Hepatocyte (in vitro differentiated cells): ENCODE measurements around the gene SLC25A6. TPM values are rescaled to one million over a fixed set of nuclear protein-coding genes. Genes with fewer than 3 reads are reported as not detected.
"Not testable (repeated sequence)": the region's sequence is repeated elsewhere in the genome, so short reads cannot be mapped to it uniquely, and the experiment has no call there.

Source experiments
- DNase-seq: peaks from one replicate; pipeline ENCODE4 v3.0.0-alpha.2; 2016; ENCODE audit warnings: low spot score
- H2AFZ ChIP-seq: fragments of 200-600 bp; sonication (generic); 2 replicates; pipeline ENCODE4 v1.6.0; 2016; ENCODE audit warnings: antibody characterized with exemption, mild to moderate bottlenecking
- H3K27ac ChIP-seq: fragments of 200-600 bp; sonication (generic); 2 replicates; pipeline ENCODE4 v1.5.1; 2016; ENCODE audit warnings: mild to moderate bottlenecking
- H3K27me3 ChIP-seq: fragments of 200-600 bp; sonication (generic); 2 replicates; pipeline ENCODE4 v1.6.1; 2016
- H3K36me3 ChIP-seq: fragments of 200-600 bp; sonication (generic); replicated peaks from 2 replicates; pipeline ENCODE4 v1.5.1; 2016; ENCODE audit warnings: low read depth; ENCODE audit not compliant: insufficient read depth
- H3K4me1 ChIP-seq: fragments of 200-600 bp; sonication (generic); 2 replicates; pipeline ENCODE4 v1.5.1; 2016; ENCODE audit warnings: mild to moderate bottlenecking, moderate library complexity; ENCODE audit not compliant: insufficient read depth
- H3K4me2 ChIP-seq: fragments of 200-600 bp; sonication (generic); 2 replicates; pipeline ENCODE4 v1.6.0; 2016
- H3K4me3 ChIP-seq: fragments of 200-600 bp; sonication (generic); 2 replicates; pipeline ENCODE4 v1.5.1; 2016; ENCODE audit warnings: mild to moderate bottlenecking
- H3K79me2 ChIP-seq: fragments of 200-600 bp; sonication (generic); 2 replicates; pipeline ENCODE4 v1.6.0; 2017; ENCODE audit warnings: mild to moderate bottlenecking
- H3K9me2 ChIP-seq: fragments of 200-600 bp; sonication (generic); replicated peaks from 2 replicates; pipeline ENCODE4 v1.6.0; 2017; ENCODE audit warnings: mild to moderate bottlenecking; ENCODE audit not compliant: insufficient read depth
- H3K9me3 ChIP-seq: fragments of 200-600 bp; sonication (generic); 2 replicates; pipeline ENCODE4 v1.5.1; 2016; ENCODE audit warnings: low read depth, mild to moderate bottlenecking
- H4K20me1 ChIP-seq: fragments of 200-600 bp; sonication (generic); 2 replicates; pipeline ENCODE4 v1.6.0; 2016; ENCODE audit warnings: mild to moderate bottlenecking; ENCODE audit not compliant: insufficient read depth, poor library complexity, severe bottlenecking
- EZH2 ChIP-seq: fragments of 200-600 bp; sonication (generic); IDR thresholded peaks from 2 replicates; pipeline ENCODE4 v1.6.1; 2016; ENCODE audit warnings: antibody characterized with exemption, mild to moderate bottlenecking, borderline replicate concordance
- EZH2phosphoT487 ChIP-seq: fragments of 200-600 bp; sonication (generic); IDR thresholded peaks from one replicate; pipeline ENCODE4 v1.6.1; 2018; ENCODE audit warnings: antibody characterized with exemption, mild to moderate bottlenecking, low read depth, moderate library complexity; ENCODE audit not compliant: unreplicated experiment, severe bottlenecking
- WGBS: methylation state at CpG from one replicate; pipeline ENCODE4 v1.1.6; 2016; ENCODE audit warnings: low lambda C conversion rate; ENCODE audit errors: missing lambda C conversion rate; 5-methylcytosine and 5-hydroxymethylcytosine counted together
- polyA plus RNA-seq: library from polyadenylated mRNA; unstranded; fragments of >200 nt; fragmentation: Nextera tagmentation; extraction: Ambion mirVana; gene quantifications from 2 replicates; pipeline ENCODE4 v1.2.1, GENCODE V29; 2016
- total RNA-seq: library from RNA; depleted of rRNA; stranded (reverse); fragments of >200 nt; gene quantifications from 2 replicates; pipeline ENCODE4 v1.2.3, GENCODE V29; 2014
- TF ChIP-seq, protein P1 (sequence below): fragments of 200-600 bp; sonication (generic); IDR thresholded peaks from 2 replicates; pipeline ENCODE4 v1.5.1; 2016; ENCODE audit warnings: antibody characterized with exemption, mild to moderate bottlenecking; ENCODE audit not compliant: poor library complexity

SLC25A6 gene
- total and polyA plus RNA-seq, 2 experiments from 2014 or later: 359 to 364 TPM

DNA sequence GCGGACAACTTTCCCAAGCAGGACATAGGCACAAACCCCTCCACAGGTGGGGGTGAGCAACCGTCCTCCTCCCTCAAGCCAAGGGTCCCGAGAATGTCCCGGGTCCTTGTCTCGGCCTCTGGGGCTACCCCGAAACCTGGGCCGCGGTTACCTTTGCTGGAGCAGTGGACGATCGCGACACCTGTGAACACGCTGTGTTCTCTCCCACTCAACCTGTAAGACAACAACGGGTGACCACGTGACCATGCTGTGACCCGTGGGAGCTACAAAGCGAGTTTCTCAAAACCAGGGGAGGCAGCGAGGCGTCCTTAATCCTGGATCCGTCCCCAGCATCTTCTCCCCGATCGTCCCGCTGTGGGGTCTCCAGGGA is 42.9 kb upstream of the SLC25A6 start:
- no peak overlapping the region for H3K4me3 ChIP-seq
- no peaks in the 10 kb centered on the region for H3K9me2 ChIP-seq
- H3K79me2 ChIP-seq: no peaks in the 10 kb centered on the region
- H3K27ac ChIP-seq: no peak overlapping the region
- WGBS: 97% methylated on average over 22 of the region's 22 CpGs
- DNase-seq: no peak
- H4K20me1 ChIP-seq: no peaks in the 10 kb centered on the region
- H3K36me3 ChIP-seq: no peaks in the 10 kb centered on the region
- TF ChIP-seq EZH2phosphoT487: no peak
- no peak for TF ChIP-seq EZH2
- TF ChIP-seq, protein P1, sequence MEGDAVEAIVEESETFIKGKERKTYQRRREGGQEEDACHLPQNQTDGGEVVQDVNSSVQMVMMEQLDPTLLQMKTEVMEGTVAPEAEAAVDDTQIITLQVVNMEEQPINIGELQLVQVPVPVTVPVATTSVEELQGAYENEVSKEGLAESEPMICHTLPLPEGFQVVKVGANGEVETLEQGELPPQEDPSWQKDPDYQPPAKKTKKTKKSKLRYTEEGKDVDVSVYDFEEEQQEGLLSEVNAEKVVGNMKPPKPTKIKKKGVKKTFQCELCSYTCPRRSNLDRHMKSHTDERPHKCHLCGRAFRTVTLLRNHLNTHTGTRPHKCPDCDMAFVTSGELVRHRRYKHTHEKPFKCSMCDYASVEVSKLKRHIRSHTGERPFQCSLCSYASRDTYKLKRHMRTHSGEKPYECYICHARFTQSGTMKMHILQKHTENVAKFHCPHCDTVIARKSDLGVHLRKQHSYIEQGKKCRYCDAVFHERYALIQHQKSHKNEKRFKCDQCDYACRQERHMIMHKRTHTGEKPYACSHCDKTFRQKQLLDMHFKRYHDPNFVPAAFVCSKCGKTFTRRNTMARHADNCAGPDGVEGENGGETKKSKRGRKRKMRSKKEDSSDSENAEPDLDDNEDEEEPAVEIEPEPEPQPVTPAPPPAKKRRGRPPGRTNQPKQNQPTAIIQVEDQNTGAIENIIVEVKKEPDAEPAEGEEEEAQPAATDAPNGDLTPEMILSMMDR: no peak
- H3K4me1 ChIP-seq: no peaks in the 10 kb centered on the region
- H3K27me3 ChIP-seq: no peaks in the 10 kb centered on the region
- H3K9me3 ChIP-seq: no peaks in the 10 kb centered on the region
- no peak overlapping the region for H2AFZ ChIP-seq
- H3K4me2 ChIP-seq: no peak overlapping the region

DNA sequence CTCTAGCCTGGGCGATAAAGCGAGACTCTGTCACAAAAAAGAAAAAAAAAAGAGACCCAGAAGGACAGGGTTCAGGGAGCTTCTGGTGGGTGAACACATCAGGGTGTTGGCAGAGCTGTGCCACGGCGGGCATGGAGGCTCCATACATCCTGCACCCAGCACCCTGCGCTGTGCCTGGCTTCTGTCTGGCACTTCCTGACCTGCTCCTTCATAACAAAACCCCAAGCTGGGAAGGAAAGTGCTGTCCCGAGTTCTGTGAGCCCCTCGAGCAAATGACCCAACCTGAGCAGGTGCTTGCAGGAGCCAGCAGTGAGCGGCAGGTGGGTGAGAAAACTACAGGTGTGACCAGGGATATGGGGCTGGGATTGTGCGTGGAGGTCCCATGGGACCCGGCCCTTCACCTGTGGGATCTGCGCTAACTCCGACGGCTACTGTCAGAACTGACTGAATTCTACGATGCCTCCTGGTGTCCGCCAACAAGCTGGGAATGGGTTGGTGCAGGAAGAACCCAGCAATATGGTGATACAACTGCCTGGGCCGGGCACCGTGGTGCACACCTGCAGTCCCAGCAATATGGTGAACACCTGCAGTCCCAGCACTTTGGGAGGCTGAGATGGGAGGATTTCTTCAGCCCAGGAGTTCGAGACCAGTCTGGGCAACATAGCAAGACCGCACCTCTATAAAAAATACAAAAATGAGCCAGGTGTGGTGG is 41.9 kb upstream of the SLC25A6 start:
- H3K79me2 ChIP-seq: no peaks in the 10 kb centered on the region
- no peak overlapping the region for H3K4me3 ChIP-seq
- no peaks in the 10 kb centered on the region for H3K9me2 ChIP-seq
- DNase-seq: no peak
- no peaks in the 10 kb centered on the region for H3K27me3 ChIP-seq
- 96% methylated on average over 19 of the region's 19 CpGs for WGBS
- no peaks in the 10 kb centered on the region for H4K20me1 ChIP-seq
- H3K4me2 ChIP-seq: no peak overlapping the region
- TF ChIP-seq EZH2 (no peak), EZH2phosphoT487 (no peak)
- TF ChIP-seq, protein P1: no peak
- H3K9me3 ChIP-seq: no peaks in the 10 kb centered on the region
- H3K36me3 ChIP-seq: no peaks in the 10 kb centered on the region
- no peak overlapping the region for H2AFZ ChIP-seq
- no peaks in the 10 kb centered on the region for H3K4me1 ChIP-seq
- H3K27ac ChIP-seq: no peak overlapping the region

DNA sequence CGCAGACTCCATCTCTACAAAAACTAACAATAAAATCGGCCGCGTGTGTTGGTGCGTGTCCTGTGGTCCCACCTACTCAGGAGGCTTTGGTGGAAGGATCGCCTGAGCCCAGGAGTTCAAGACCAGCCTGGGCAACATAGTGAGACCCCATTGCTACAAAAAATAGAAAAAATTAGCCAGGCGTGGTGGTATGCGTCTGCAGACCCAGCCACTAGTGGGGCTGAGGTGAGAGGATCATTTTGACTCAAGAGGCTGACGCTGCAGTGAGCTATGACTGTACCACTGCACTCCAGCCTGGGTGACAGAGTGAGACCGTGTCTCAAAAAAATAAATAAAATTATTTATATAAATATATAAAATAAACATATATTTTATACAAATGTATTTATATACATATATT is 38.5 kb upstream of the SLC25A6 start:
- Histone ChIP-seq H3K27me3 (no peaks in the 10 kb centered on the region), H3K9me2 (no peaks in the 10 kb centered on the region), H2AFZ (no peak overlapping the region), H3K4me3 (no peak overlapping the region), H3K36me3 (no peaks in the 10 kb centered on the region), H4K20me1 (no peaks in the 10 kb centered on the region), H3K79me2 (no peaks in the 10 kb centered on the region), H3K27ac (no peak overlapping the region), H3K9me3 (no peaks in the 10 kb centered on the region), H3K4me2 (no peak overlapping the region), H3K4me1 (no peaks in the 10 kb centered on the region)
- 97% methylated on average over 10 of the region's 10 CpGs for WGBS
- no peak for DNase-seq
- TF ChIP-seq, protein P1: no peak
- TF ChIP-seq EZH2: no peak
- no peak for TF ChIP-seq EZH2phosphoT487

DNA sequence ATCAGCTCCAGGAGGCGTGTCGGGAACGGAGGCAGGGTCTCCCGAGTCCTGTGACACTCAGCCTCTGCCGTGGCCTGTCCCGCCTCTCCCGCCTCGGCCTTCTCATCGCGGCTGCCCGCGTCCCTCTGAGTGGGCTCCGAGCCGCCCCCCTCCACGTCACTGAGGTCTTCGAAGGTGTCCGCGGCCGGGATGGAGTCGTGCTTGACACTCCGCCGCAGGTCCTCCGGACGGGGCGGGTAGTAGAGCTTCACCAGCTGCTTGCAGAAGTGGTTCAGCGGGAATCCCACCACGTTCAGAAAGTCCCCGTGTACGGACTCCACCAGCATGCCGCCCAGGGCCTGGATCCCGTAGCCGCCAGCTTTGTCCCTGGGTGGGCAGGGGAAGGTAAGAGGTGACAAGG is 35.8 kb upstream of the SLC25A6 start:
- H3K4me3 ChIP-seq: no peak overlapping the region
- WGBS: 98% methylated on average over 32 of the region's 32 CpGs
- H3K9me3 ChIP-seq: no peaks in the 10 kb centered on the region
- H4K20me1 ChIP-seq: no peaks in the 10 kb centered on the region
- no peaks in the 10 kb centered on the region for H3K79me2 ChIP-seq
- no peaks in the 10 kb centered on the region for H3K9me2 ChIP-seq
- DNase-seq: no peak
- H3K36me3 ChIP-seq: no peaks in the 10 kb centered on the region
- H3K4me2 ChIP-seq: no peak overlapping the region
- no peak overlapping the region for H3K27ac ChIP-seq
- no peaks in the 10 kb centered on the region for H3K27me3 ChIP-seq
- TF ChIP-seq, protein P1: no peak
- TF ChIP-seq EZH2phosphoT487: no peak
- TF ChIP-seq EZH2: no peak
- no peaks in the 10 kb centered on the region for H3K4me1 ChIP-seq
- H2AFZ ChIP-seq: no peak overlapping the region

DNA sequence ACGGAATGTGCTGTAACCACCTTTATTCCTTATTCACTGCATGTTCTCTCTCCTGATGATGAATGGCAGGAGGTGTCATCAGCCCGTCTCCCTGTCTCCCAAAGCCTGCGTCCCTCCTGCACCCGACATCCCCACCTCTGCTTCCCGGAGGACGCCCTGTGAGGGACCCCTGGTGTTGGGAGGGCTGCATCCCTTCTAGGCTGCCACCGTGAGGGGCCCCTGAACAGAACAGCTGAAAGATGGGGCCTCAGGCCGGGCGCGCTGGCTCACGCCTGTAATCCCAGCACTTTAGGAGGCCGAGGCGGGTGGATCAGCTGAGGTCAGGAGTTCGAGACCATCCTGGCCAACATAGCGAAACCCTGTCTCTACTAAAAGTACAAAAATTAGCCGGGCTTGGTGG is 34.4 kb upstream of the SLC25A6 start:
- H3K79me2 ChIP-seq, H2AFZ ChIP-seq, H3K9me3 ChIP-seq, H4K20me1 ChIP-seq, H3K36me3 ChIP-seq, H3K4me1 ChIP-seq, DNase-seq, H3K9me2 ChIP-seq, H3K27ac ChIP-seq, H3K4me2 ChIP-seq, H3K27me3 ChIP-seq, H3K4me3 ChIP-seq: not testable (repeated sequence)
- WGBS: 92% methylated on average over 12 of the region's 16 CpGs
